Keratinocyte (primary cell): Measurements from ENCODE around the gene ANG. TPM values are rescaled to one million over a fixed set of nuclear protein-coding genes. Genes with fewer than 3 reads are reported as not detected.

Experiments used
- DNase-seq: peaks from one replicate; pipeline ENCODE4 v3.0.0-alpha.2; 2011; ENCODE audit warnings: low read depth, missing footprints, low spot score
- FAIRE-seq: peaks from 2 replicates; lab custom pipeline; 2011; peaks lifted over from hg19 to GRCh38; lab: Jason Lieb, UNC
- H2AFZ ChIP-seq: 2 replicates; pipeline ENCODE4 v1.6.0; 2012; ENCODE audit warnings: low read length, control low read depth, inconsistent platforms; ENCODE audit not compliant: control insufficient read depth
- H3K27ac ChIP-seq: 2 replicates; pipeline ENCODE4 v1.5.1; 2011; ENCODE audit warnings: low read length; ENCODE audit not compliant: control insufficient read depth, insufficient read depth
- H3K27me3 ChIP-seq: 3 replicates; pipeline ENCODE4 v1.6.0; 2011; ENCODE audit warnings: low read length; ENCODE audit not compliant: control insufficient read depth, insufficient read depth; ENCODE audit errors: extremely low read depth
- H3K36me3 ChIP-seq, 2 experiments: 2 replicates in 1 of 2; 3 replicates in 1 of 2; pipeline ENCODE4 v1.5.1; 2011; ENCODE audit warnings: low read length in 2 of 2, mild to moderate bottlenecking in 1 of 2; ENCODE audit not compliant: control insufficient read depth in 2 of 2, insufficient read depth in 2 of 2; ENCODE audit errors: extremely low read depth in 1 of 2
- H3K4me1 ChIP-seq: 3 replicates; pipeline ENCODE4 v1.5.1; 2011; ENCODE audit warnings: low read length; ENCODE audit not compliant: control insufficient read depth, insufficient read depth; ENCODE audit errors: extremely low read depth
- H3K4me2 ChIP-seq: 3 replicates; pipeline ENCODE4 v1.6.0; 2011; ENCODE audit warnings: low read depth, low read length; ENCODE audit not compliant: control insufficient read depth, insufficient read depth; ENCODE audit errors: extremely low read depth
- H3K4me3 ChIP-seq, 3 experiments: fragments of 200-600 bp in 1 of 3; sonication (generic) in 1 of 3; 2 replicates in 2 of 3; 3 replicates in 1 of 3; pipeline ENCODE4 v1.5.1; 2011 to 2016; ENCODE audit warnings: low read length in 3 of 3, mild to moderate bottlenecking in 3 of 3, control low read depth in 2 of 3, inconsistent platforms in 1 of 3, low read depth in 1 of 3, mixed read lengths in 1 of 3, mixed run types in 1 of 3, moderate library complexity in 1 of 3; ENCODE audit not compliant: control insufficient read depth in 2 of 3, insufficient read depth in 2 of 3; ENCODE audit errors: extremely low read depth in 1 of 3
- H3K79me2 ChIP-seq: 2 replicates; pipeline ENCODE4 v1.6.0; 2012; ENCODE audit warnings: low read length; ENCODE audit not compliant: control insufficient read depth, insufficient read depth
- H3K9ac ChIP-seq: 3 replicates; pipeline ENCODE4 v1.6.0; 2011; ENCODE audit warnings: low read length; ENCODE audit not compliant: control insufficient read depth, insufficient read depth; ENCODE audit errors: extremely low read depth
- H3K9me1 ChIP-seq: 3 replicates; pipeline ENCODE4 v1.6.0; 2011; ENCODE audit warnings: low read length; ENCODE audit not compliant: control insufficient read depth, insufficient read depth; ENCODE audit errors: extremely low read depth
- H3K9me3 ChIP-seq: 2 replicates; pipeline ENCODE4 v1.5.1; 2012; ENCODE audit warnings: low read depth, low read length; ENCODE audit not compliant: control insufficient read depth
- H4K20me1 ChIP-seq: 3 replicates; pipeline ENCODE4 v1.6.0; 2011; ENCODE audit warnings: low read length; ENCODE audit not compliant: control insufficient read depth, insufficient read depth; ENCODE audit errors: extremely low read depth
- EZH2 ChIP-seq: IDR thresholded peaks from one replicate; pipeline ENCODE4 v1.6.1; 2012; ENCODE audit warnings: inconsistent platforms, mild to moderate bottlenecking, low read length, moderate library complexity
- dilution Hi-C: fragments of 300-500 bp; cut with MboI; formaldehyde crosslinking; loops from one replicate; pipeline ENCODE4 v1.7.0; 2020; ENCODE audit warnings: low sequenced_read_pairs; ENCODE audit not compliant: extremely low pct_ligation_motif_present
- polyA minus RNA-seq, 3 experiments: library from RNA; depleted of rRNA, polyadenylated mRNA; stranded (reverse); fragments of >200 nt; gene quantifications; 1 replicate in 1 of 3; 2 replicates in 1 of 3; 3 replicates in 1 of 3; pipeline ENCODE4 v1.2.3, GENCODE V29; 2011
- polyA plus RNA-seq, 5 experiments: library from polyadenylated mRNA; depleted of rRNA in 3 of 5; stranded (reverse) in 3 of 5; stranded (forward) in 1 of 5; unstranded in 1 of 5; fragments of >200 nt; gene quantifications; 1 replicate in 1 of 5; 2 replicates in 3 of 5; 3 replicates in 1 of 5; pipeline versions ENCODE4 v1.2.1 to v1.2.3, GENCODE V29; 2011 to 2012; ENCODE audit warnings: missing spikeins in 2 of 5, low read depth in 1 of 5, low replicate concordance in 1 of 5
- TF ChIP-seq, protein P1 (sequence below), 3 experiments: IDR thresholded peaks in 1 of 3; conservative IDR thresholded peaks in 1 of 3; optimal IDR thresholded peaks in 1 of 3; 2 replicates in 2 of 3; 3 replicates in 1 of 3; pipeline versions ENCODE3 to v1.5.1; 2011; ENCODE audit warnings: low read length in 3 of 3, mild to moderate bottlenecking in 3 of 3, moderate library complexity in 2 of 3, control low read depth in 1 of 3, inconsistent platforms in 1 of 3; ENCODE audit not compliant: insufficient read depth in 2 of 3; ENCODE audit errors: extremely low read depth in 1 of 3

ANG gene
- polyA plus RNA-seq, result 3.7 to 4.4 TPM (median 4.0 TPM) in 3 replicates
- 1.1 TPM for polyA plus RNA-seq (2011; ENCODE audit: low read depth)
- 2.3 and 3.0 TPM in 2 replicates for polyA plus RNA-seq (2011; cell fraction: cytosol; rRNA removed)
- 4.1 and 5.8 TPM in 2 replicates for polyA plus RNA-seq (2011; cell fraction: nucleus; rRNA removed)
- 3.0 and 9.3 TPM in 2 replicates for polyA plus RNA-seq (2012; ENCODE audit: low replicate concordance)
- 1.9 to 4.0 TPM (median 2.3 TPM) in 3 replicates for polyA minus RNA-seq
- 3.6 TPM for polyA minus RNA-seq (2011; cell fraction: cytosol; rRNA and poly(A)+ RNA removed)
- 0.95 and 1.1 TPM in 2 replicates for polyA minus RNA-seq (2011; cell fraction: nucleus; rRNA and poly(A)+ RNA removed)

DNA sequence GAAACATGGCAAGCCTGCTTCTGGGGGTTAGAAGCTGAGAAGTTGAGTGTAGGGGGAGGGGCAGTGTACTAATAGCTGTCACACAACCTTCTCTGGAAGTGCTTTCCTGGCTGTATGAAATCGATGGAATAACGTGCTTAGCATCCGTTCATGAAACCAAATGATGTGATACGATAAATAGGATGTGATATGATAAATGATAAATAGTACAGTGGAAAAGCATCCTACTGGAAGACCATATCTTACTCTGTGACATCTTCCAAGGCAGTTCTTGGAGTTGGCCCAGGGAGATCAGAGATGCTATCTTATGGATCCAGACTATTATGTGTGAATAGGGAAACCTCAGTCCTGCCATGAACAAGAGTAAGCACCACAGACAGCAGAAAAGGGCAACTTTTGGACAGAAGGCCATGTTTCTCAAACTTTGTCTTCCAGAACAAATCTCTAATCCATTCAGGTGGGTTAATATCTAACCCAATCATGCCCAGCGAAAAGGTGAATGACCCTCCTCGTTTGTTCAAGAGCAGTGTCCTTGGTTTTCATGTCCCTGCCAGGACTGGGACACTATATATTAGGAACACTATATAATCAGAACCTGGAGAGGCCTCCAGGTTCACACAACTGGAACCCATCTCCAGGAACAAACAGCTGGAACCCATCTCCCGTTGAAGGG lies at the start of gene ANG:
TSS of gene ANG (plus strand) at position 598 of the 673 bp plus-strand sequence. CDS start 4,801 bp downstream, outside the sequence.
- Histone ChIP-seq H3K27ac (no peak within 1 kb of the TSS), H3K27me3 (no peaks in the 10 kb centered on the region), H3K9me3 (no peaks in the 10 kb centered on the region), H3K36me3 (no peaks in the 10 kb centered on the region), H3K4me3 (no peak within 1 kb of the TSS), H4K20me1 (no peaks in the 10 kb centered on the region), H3K4me1 (peaks cover 9% of the 10 kb centered on the region), H3K9ac (no peak within 1 kb of the TSS), H3K9me1 (no peaks in the 10 kb centered on the region), H3K4me2 (no peak within 1 kb of the TSS), H3K79me2 (no peaks in the 10 kb centered on the region), H2AFZ (no peak within 1 kb of the TSS)
- FAIRE-seq (no peak), DNase-seq (no peak)
- dilution Hi-C loops, result no loop called here
- TF ChIP-seq, protein P1, sequence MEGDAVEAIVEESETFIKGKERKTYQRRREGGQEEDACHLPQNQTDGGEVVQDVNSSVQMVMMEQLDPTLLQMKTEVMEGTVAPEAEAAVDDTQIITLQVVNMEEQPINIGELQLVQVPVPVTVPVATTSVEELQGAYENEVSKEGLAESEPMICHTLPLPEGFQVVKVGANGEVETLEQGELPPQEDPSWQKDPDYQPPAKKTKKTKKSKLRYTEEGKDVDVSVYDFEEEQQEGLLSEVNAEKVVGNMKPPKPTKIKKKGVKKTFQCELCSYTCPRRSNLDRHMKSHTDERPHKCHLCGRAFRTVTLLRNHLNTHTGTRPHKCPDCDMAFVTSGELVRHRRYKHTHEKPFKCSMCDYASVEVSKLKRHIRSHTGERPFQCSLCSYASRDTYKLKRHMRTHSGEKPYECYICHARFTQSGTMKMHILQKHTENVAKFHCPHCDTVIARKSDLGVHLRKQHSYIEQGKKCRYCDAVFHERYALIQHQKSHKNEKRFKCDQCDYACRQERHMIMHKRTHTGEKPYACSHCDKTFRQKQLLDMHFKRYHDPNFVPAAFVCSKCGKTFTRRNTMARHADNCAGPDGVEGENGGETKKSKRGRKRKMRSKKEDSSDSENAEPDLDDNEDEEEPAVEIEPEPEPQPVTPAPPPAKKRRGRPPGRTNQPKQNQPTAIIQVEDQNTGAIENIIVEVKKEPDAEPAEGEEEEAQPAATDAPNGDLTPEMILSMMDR (optimal IDR thresholded peaks at IDR 0.05 in 1 of 3, IDR thresholded peaks at IDR 0.05 in 1 of 3, conservative IDR thresholded peaks at IDR 0.05 in 1 of 3; ENCODE audit: extremely low read depth in 1 of 3, insufficient read depth in 2 of 3, low read length in 3 of 3), result no peak
- TF ChIP-seq EZH2, result no peak

DNA sequence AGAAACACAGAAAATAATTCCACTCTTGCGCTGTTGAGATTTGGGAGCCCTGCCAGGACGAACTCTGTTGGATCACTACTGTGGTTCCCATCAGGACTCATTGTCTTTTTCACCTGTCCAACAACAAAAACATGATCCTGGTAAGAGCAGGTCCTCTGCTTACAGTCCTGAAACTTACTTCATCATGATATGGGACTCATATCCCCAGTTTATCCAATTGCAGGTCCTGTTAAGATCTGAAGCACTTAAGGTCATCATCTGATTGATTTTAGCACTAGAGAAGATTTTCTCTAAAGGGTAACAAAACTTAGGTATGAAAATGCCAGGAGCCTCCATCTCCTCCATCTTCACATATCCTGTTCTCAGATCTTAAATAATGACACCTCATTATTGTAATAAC lies 47.0 kb upstream of the ANG start, which contains the start of gene OR6S1:
TSS of gene OR6S1 (minus strand) at position 101 of the 400 bp plus-strand sequence. CDS start at position 101, 0 bp downstream.
- H3K9me3 ChIP-seq, result no peaks in the 10 kb centered on the region
- DNase-seq, result no peak
- no peak within 1 kb of the TSS for H3K4me2 ChIP-seq
- H3K9me1 ChIP-seq, result no peaks in the 10 kb centered on the region
- no peaks in the 10 kb centered on the region for H3K4me1 ChIP-seq
- no peak within 1 kb of the TSS for H2AFZ ChIP-seq
- H3K4me3 ChIP-seq, result no peak within 1 kb of the TSS
- no peaks in the 10 kb centered on the region for H4K20me1 ChIP-seq
- H3K79me2 ChIP-seq, result no peaks in the 10 kb centered on the region
- H3K36me3 ChIP-seq, result no peaks in the 10 kb centered on the region
- peaks cover 11% of the 10 kb centered on the region for H3K27me3 ChIP-seq
- TF ChIP-seq, protein P1 (optimal IDR thresholded peaks at IDR 0.05 in 1 of 3, IDR thresholded peaks at IDR 0.05 in 1 of 3, conservative IDR thresholded peaks at IDR 0.05 in 1 of 3; ENCODE audit: extremely low read depth in 1 of 3, insufficient read depth in 2 of 3, low read length in 3 of 3), result no peak
- TF ChIP-seq EZH2, result no peak
- dilution Hi-C loops, result no loop called here
- H3K9ac ChIP-seq, result no peak within 1 kb of the TSS
- no peak within 1 kb of the TSS for H3K27ac ChIP-seq
- no peak for FAIRE-seq
